HG03460 (cell line): ENCODE measurements around the gene RCSD1.
"Not testable (repeated sequence)": the region's sequence is repeated elsewhere in the genome, so short reads cannot be mapped to it uniquely, and the experiment has no call there.

Experiments
- ATAC-seq: cut with Tn5 transposase; IDR thresholded peaks from one replicate; pipeline ENCODE4 v1.9.1; 2021; ENCODE audit not compliant: unreplicated experiment

Gene RCSD1

GRCh38 chr1:167734841-167735240, 104.8 kb downstream of the RCSD1 start:
- ATAC-seq = no peak

GRCh38 chr1:167737169-167737568, 107.1 kb downstream of the RCSD1 start:
- no peak for ATAC-seq

GRCh38 chr1:167738158-167738557, 108.1 kb downstream of the RCSD1 start:
- ATAC-seq = no peak

- ATAC-seq = no peak
These were observed 109.7 kb downstream of the RCSD1 start for GRCh38 chr1:167739752-167740151.

GRCh38 chr1:167741103-167741502, 111.1 kb downstream of the RCSD1 start:
- not testable (repeated sequence) for ATAC-seq

- not testable (repeated sequence) for ATAC-seq
These were observed 112.5 kb downstream of the RCSD1 start for GRCh38 chr1:167742392-167743057.

- no peak for ATAC-seq
These were observed 114.9 kb downstream of the RCSD1 start for GRCh38 chr1:167744901-167745300.

- ATAC-seq = no peak
These were observed 116.1 kb downstream of the RCSD1 start for GRCh38 chr1:167746013-167746672.

GRCh38 chr1:167746988-167747655, 117.1 kb downstream of the RCSD1 start:
- ATAC-seq = no peak

- no peak for ATAC-seq
These were observed 118.0 kb downstream of the RCSD1 start for GRCh38 chr1:167747988-167748387.

GRCh38 chr1:167748906-167749305, 118.9 kb downstream of the RCSD1 start:
- no peak for ATAC-seq

- ATAC-seq = no peak
These were observed 119.7 kb downstream of the RCSD1 start for GRCh38 chr1:167749741-167750140.

GRCh38 chr1:167750641-167751040, 120.6 kb downstream of the RCSD1 start:
- ATAC-seq = no peak

- ATAC-seq = no peak
These were observed 121.6 kb downstream of the RCSD1 start for GRCh38 chr1:167751676-167752075.

- ATAC-seq = no peak
These were observed 122.4 kb downstream of the RCSD1 start for GRCh38 chr1:167752219-167752985.

GRCh38 chr1:167755654-167756053, 125.6 kb downstream of the RCSD1 start:
- no peak for ATAC-seq
